NCI-H345 treated with DMSO at 0.1 percent for 48 hours (cell line): ENCODE measurements around the gene MFSD2B.
"Not testable (repeated sequence)": the region's sequence is repeated elsewhere in the genome, so short reads cannot be mapped to it uniquely, and the experiment has no call there.

Experiments
- DNase-seq: peaks from one replicate; lab custom pipeline; 2025; ENCODE audit not compliant: unreplicated experiment; lab: John Stamatoyannopoulos, UW

Gene MFSD2B

DNA sequence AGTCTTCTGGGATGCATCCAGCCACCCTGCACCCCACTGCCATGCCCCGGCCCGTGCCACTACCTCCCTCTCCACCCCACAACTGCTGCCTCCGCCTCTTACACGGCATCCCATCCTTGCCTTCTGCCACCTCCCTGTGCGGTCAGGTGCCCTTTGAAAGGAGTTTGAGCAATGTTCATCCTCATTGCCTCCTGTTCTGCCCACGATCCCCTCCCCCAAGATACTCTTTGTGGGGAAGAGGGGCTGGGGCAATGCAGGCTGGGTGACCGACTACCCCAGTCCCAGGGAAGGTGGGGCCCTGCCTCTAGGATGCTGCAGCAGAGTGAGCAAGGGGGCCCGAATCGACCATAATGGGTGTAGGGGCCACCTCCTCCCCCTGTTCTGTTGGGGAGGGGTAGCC is 8.4 kb downstream of the MFSD2B start:
- DNase-seq = no peak

DNA sequence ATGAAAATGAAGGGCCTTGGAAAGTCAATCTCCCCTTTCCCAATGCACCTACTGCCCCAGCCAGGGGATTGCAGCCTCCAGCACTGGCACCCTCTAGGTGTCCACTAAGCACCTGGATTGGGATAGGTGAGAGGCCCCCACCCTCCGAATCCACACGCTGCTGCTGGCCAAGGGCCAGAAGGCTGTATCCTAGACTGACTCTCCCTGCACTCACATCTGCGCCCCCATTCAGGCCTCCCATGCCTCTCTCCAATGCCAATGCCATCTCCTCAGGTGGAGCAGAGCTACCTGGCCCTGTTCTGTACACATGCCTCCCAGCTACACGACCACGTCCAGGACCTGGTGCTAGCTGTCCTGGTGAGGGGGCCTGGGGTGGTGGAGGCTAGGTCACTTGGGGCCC is 9.8 kb downstream of the MFSD2B start:
- DNase-seq = no peak

DNA sequence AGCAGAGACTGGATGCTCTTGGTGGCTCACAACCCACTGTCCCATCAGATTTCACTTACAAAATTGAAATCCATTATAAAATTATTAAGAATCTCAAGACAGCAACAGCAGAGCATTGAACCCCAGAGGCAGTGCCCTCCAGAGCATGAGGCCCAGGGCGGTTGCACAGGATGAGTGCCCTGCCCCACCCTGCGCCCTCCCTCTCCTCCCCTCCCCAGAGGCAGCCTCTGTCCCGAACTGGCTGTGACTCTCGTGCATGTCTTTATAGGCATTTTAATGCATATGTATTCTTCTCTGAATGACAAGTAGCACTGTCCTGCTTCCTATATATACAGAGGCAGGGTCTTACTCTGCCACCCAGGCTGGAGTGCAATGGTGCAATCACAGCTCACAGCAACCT is 10.4 kb downstream of the MFSD2B start:
- DNase-seq = no peak

DNA sequence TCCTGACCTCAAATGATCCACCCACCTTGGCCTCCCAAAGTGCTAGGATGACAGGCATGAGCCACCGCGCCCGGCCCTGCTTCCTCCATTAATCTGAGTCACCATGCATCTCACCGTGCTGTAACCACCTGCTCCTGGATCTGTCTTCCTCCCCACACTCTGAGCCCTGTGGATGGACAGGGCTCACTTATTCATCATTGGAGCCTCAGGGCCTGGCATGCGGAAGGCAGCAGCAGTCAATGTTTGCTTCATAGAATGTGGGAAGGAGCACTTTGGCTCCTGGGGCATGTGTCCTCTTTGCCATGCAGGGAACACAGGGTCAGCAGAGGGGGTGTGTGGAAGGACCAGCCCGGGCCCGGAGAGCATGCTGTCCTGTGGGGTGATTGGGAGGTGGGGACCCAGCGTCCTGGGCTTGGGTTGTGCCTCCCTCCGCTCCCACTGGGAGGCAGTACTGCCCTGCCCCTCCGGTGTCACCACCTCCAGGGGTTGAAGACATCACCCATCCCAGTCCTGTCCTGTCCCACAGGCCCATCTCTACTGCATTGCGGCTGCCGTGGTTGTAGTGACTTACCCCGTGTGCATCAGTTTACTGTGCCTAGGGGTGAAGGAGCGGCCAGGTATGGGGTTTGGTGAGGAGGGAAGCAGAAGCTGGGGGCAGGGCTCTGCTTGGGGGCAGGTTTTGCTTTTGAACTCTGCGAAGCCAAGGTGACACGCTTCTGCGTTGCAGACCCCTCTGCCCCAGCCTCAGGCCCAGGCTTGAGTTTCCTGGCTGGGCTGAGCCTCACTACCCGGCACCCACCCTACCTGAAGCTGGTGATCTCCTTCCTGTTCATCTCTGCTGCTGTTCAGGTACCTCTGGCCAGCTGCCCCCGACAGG is 11.5 kb downstream of the MFSD2B start:
- no peak for DNase-seq

DNA sequence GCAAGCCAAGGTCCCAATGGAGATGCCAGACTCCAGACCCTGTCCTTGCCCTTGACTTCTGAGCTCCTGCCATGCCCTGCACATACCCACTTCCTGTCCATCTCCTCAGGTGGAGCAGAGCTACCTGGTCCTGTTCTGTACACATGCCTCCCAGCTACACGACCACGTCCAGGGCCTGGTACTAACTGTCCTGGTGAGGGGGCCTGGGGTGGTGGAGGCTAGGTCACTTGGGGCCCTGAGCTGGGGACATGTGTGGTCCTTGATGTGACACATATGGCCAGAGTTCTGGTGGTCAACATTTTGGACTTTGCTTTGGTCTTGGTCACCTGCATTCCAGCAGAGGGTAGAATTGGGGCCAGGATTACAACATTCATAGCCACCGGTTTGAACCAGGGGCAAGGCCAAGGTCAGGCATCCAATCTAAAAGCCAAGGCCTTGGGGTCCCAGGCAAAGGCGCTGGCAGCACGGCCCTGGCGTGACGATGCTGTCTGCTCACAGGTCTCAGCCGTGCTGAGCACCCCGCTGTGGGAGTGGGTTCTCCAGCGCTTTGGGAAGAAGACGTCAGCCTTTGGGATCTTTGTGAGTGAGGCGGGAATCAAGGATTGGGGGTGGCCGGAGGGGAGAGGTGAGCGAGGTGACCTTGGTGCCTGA is 12.6 kb downstream of the MFSD2B start:
- no peak for DNase-seq

DNA sequence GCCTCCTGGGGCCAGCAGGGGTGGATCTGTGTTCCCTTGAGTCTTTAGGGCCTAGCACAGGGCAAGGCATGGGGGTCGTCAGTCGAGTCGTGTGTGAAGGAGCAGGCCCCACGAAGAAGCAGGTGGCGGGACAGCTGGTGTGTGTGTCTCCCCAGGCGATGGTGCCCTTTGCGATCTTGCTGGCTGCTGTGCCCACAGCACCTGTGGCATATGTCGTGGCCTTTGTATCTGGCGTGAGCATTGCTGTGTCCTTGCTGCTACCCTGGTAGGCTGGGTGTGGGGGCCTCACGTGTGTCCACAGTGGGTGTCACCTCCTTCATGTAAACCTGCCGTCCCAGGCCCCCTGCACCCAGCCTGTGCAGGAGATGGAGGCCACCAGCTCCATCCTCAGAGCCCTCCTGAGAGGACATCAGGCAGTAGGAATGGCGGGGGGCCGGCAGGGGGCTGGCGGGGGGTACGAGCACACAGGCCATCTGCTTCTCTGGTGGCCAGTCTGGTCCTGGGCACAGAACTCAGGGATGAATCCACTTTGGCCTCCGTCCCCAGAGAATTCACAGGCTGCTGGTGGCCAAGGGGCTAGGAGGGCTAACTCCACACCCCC is 13.2 kb downstream of the MFSD2B start:
- no peak for DNase-seq

DNA sequence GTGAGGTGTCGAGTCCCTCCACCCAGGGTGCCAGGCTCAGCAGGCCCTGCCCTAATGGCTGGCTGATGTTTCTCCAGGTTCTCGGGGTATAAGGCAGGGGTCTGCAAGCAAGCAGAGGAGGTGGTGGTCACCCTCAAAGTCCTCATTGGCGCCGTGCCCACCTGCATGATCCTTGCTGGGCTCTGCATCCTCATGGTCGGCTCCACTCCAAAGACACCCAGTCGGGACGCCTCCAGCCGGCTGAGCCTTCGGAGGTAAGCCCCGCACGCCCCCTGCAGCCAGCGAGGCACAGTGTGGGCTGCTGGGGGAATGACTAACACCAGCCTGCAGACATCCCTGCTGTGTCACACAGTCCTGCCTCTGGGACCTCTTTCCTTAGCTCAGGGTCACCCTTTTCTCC is 14.1 kb downstream of the MFSD2B start:
- DNase-seq = no peak

DNA sequence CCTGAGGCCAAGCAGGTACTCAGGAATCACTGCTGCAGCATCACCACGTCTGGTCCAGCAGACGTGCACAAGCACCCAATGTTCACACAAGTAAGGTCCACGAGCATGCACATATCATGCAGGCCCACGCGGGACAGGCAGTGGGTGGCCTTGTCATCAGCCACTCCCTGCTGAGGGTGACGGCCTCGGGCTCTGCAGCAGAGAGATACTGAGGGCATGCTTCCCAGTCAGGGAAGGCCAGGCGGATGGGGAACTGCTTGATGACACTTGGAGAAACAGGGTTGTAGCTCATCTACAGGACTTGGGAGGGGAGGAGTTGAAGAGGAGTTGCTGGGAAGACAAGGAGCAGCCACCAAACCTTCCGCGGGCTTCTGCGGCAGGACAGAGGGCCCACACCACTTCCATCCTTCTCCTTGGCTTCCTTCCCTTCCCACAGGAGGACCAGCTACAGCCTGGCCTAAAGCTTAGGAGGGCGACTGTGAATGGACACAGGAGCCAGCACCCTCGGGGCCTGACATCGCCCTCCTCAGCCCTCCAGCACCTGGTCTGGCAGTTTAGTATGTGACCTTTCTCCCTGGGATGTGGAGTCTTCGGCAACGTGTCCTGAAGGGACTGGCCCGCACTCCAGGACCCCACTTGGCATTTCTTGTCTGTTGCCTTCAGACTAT is 15.2 kb downstream of the MFSD2B start:
- no peak for DNase-seq

DNA sequence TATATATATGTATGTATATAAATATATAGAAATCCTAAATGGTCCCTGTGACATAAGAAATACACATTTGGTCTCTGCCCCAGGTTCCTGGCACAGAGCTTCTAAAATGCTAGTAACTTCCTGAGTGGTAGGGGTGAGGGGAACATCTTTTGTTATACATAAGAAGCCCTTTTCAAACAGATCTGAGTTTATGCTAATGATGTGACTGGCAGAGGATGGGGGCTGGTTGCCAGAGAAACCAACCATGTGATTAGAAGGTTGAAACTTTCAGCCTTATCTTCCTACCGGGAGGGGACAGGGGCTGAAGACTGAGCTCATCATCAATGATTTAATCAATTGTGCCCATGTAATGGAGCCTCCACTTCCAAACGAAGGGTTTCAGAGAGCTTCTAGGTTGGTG is 16.3 kb downstream of the MFSD2B start:
- DNase-seq = no peak

DNA sequence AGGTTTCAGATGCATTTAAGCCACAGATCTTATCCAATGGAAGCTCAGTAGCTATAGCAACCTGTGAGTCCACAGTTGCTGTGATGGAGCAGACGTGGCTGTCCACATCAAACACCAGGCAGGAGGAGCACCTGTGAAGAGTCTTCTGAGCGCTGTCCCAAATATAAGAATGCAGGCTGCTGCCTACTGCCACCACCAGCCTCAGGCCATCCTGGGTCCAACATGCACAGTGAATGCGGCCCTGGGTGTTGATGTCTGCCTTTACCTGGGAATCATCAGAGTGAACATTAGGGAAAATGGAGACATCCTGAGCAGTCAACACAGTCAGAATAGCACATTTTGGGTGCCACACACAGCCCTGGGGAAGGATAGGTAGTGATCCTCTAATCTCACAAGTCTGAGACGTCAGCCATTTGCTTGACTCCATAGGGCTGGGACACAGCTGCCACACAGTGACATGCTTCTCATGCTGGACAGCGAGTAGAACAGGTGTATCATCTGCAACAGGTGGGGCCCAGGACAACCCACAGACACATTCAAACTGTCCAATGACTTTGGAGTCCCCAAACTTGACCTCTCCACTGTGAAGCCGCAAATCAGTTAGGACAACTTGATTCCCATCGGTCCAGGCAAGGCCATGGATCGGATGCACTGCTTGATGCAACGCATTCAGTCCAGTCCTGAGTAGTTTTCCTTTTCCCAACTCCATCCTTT is 29.1 kb downstream of the MFSD2B start:
- no peak for DNase-seq

DNA sequence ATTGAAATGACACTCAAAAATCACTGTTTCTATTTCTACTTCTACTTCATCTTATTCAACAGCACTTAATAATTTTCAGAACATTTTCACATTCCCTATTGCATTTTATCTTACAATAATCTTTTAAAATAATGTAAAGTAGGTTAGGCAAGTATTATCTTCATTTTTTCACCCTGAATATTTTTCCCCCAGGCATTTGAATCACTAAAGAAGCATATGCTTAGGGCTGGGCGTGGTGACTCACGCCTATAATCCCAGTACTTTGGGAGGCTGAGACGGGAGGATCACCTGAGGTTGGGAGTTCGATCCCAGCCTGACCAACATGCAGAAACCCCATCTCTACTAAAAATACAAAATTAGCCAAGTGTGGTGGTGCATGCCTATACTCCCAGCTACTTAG is 30.6 kb downstream of the MFSD2B start:
- DNase-seq = no peak

DNA sequence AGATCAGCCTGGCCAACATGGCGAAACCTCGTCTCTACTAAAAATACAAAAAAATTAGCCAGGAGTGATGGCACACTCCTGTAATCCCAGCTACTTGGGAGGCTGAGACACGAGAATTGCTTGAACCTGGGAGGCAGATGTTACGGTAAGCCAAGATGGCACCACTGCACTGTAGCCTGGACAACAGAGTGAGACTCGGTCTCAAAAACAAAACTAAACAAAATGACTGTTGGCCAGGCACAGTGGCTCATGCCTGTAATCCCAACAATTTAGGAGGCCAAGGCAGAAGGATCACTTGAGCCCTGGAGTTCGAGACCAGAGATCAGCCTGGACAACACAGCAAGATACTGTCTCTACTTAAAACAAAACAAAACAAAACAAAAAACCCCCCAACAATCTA is 33.2 kb downstream of the MFSD2B start:
- not testable (repeated sequence) for DNase-seq

DNA sequence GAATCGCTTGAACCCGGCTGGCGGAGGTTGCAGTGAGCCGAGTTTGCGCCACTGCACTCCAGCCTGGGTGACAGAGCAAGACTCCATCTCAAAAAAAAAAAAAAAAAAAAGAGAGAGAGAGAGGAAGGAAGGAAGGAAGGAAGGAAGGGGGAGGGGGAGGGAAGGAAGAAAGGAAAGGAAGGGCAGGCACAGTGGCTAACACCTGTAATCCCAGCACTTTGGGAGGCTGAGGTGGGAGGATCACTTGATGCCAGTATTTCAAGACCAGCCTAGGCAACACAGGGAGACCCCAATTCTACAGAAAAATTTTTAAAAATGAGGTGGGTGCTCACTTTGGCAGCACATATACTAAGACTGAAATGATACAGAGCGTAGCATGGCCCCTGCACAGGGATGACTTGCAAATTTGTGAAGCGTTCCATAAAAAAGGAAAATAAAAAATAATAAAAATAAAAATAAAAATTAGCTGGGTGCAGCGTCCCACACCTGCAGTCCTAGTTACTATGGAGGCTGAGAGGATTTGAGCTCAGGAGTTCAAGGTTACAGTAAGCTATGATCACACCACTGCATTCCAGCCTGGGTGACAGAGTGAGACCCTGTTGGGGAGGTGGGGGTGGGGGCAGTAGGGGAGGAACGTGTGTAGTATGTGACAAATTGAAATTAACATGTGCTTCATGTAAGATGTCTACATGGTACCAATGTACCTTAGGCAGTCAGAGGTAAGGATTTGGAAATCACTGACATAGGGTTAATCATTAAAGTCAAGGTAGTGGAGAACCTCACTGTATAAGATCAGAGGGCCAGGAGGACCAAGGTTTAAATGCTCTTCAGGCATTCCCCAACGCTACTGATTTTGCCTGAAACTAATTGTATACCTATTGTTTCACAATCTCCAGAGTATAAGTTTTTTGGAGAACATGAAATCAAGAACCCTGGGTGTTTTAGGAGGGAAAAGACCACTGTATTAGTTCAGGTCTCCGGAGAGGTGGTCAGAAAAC is 35.9 kb downstream of the MFSD2B start:
- DNase-seq = no peak

DNA sequence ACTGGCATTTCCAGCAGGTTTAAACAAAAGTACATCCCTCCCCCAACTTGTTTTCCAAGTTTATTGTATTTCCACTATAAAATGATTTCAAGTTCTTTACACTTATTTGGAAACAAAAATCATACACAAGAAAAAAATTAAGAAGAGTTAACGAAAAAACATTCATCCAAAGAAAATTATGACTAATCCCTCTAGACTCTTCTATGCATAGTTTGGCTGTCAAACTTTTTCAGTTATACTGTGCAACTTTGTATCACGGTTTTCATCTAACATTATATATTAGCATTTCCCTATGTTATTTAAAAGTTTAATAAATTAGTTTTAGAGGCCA is 36.7 kb downstream of the MFSD2B start:
- no peak for DNase-seq

DNA sequence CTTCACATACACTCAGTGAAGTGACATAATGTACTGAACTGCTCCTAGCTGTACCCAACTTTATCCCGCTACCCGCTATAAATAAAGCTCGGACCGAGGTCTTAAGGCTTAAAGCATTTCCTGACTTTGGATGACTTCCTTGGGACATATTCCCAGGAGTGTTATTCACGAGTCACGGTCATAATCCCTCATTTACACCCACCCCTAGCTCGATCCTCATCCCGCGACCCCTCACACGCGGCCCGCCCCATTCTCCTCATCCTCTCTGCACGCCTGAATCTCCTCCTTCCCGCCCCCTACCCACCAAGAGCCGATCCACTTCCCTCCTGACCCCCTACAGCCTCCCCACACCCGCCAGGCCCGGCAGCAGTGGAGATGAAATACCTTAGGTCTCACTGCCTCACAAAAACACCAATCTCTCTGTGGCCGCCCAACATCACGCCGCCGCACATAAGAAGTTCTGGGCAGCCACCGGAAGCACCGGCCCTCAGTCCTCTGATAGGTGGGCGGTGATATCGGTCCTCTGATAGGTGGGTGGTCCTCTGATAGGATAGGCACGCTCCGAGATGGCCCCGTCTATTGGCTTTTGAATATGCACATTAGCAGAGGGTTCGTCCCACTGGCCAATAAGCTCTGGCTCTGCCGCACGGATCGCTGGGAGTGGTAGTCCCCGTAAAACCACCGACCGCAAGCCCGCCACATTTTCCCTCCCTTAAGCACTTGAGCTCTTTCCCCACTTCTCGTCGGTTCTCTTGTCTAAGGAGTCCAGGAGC is 37.2 kb downstream of the MFSD2B start, which contains the start of gene WDCP:
Gene WDCP (minus strand): TSS at position 462 of the 773 bp plus-strand sequence. CDS start 7,897 bp downstream, outside the sequence.
- DNase-seq = peak; percentile 99

DNA sequence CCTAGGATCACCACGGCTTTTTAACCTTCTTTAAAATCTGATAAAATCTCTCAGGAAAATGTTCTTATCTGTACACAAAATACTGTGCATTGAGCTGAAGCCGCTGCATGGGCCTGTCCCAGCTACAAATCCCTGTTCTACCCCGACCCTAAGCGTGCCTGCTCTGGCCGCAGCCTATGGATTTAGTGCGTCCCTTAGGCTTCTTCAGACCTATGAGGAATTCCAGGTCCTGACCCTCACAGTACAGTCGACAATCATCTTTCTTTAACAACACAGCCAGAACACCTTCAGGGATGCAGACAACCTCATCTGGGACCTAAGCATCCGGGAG is 37.8 kb downstream of the MFSD2B start:
- DNase-seq = no peak

DNA sequence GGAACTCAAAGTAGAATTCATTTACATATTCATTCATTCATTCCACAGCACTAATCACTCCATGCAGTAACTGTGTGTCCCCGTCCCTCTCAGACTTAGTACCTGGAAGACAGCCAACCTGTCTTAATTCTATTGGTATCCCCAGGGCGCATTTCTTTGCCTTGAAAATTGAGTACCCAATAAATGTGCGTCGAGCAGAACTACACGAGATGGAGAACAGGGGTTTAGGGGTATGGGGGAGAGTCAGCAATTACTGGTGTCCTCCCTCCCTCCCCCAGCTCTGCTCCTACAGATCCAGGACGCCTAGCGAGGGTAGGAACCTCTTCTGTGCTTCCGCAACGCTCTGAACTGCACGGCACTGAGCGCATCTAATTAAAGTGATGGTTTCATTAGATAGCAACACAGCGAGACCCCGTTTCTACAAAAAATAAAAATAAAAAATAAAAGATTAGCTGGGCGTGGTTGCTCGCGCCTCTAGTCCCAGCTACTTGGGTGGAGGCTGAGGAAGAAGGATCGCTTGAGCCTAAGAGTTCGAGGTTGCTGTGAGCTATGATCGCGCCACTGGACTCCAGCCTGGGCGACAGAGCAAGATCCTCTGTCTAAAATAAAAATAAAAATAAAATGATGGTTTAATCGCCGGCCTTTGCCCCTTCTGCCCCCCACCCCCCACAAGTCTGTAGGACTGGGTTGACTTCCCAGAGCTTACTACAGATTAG is 39.0 kb downstream of the MFSD2B start:
- DNase-seq = peak; percentile 63

DNA sequence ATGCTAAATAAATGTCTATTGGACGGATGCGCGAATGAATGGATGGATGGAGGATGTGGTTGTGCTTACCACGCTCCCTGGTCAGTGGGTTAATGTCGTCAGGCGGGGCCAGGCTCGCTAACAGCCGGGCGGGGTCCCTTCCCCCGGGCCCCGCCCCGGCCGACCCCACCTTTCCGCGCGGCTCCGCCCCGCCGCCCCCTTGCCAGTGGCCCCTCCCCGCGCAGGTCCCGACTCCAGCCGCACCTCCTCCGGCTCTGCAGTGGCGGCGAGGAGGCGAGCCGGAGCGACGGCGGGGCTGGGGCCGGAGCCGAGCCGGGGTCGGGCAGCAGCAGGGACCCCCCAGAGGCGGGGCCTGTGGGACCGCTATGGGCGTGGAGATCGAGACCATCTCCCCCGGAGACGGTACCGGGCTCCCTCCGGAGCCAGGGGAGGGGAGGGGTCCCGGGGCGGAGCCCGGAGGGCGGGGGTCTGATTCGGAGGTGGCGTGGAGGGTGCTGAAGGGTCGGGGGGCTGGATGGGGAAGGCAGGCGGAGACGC is 39.7 kb downstream of the MFSD2B start, which contains the start of gene FKBP1B:
Gene FKBP1B (plus strand): TSS at position 257 of the 537 bp plus-strand sequence. CDS start 109 bp downstream, at position 366.
- peak; percentile 53 for DNase-seq
